Heart left ventricle (tissue), 16 donors: ENCODE measurements around the gene LMAN2. TPM values are rescaled to one million over a fixed set of nuclear protein-coding genes. Genes with fewer than 3 reads are reported as not detected.

ENCODE experiments used
- ATAC-seq, 4 donors: fragments of 200-7000 bp; cut with Tn5 transposase; one replicate each; pipeline ENCODE4 v1.9.1; 2020 to 2022; ENCODE audit warnings: moderate library complexity in 4 of 4, mild to moderate bottlenecking in 3 of 4, moderate number of reproducible peaks in 1 of 4
- DNase-seq, 5 donors: peaks; one replicate each; pipeline ENCODE4 v3.0.0-alpha.2; 2020
- H3K27ac ChIP-seq, 12 donors: fragments of 200-600 bp; sonication (generic) in 4 of 12; one replicate each; pipeline versions ENCODE4 v1.5.0 to v1.8.0; 2016 to 2022; ENCODE audit warnings: mild to moderate bottlenecking in 2 of 12
- H3K27me3 ChIP-seq, 9 donors: fragments of 200-600 bp; sonication (generic) in 2 of 9; one replicate each; pipeline versions ENCODE4 v1.5.1 to v1.8.0; 2016 to 2022; ENCODE audit warnings: mild to moderate bottlenecking in 3 of 9
- H3K36me3 ChIP-seq, 9 donors: fragments of 200-600 bp; sonication (generic) in 2 of 9; one replicate each; pipeline versions ENCODE4 v1.5.0 to v1.8.0; 2018 to 2022; ENCODE audit warnings: mild to moderate bottlenecking in 2 of 9
- H3K4me1 ChIP-seq, 12 donors: fragments of 200-600 bp; sonication (generic) in 4 of 12; one replicate each; pipeline versions ENCODE4 v1.5.0 to v1.8.0; 2016 to 2022; ENCODE audit warnings: mild to moderate bottlenecking in 3 of 12
- H3K4me3 ChIP-seq, 12 donors: fragments of 200-600 bp; sonication (generic) in 4 of 12; one replicate each; pipeline versions ENCODE4 v1.5.0 to v1.8.0; 2017 to 2022; ENCODE audit warnings: mild to moderate bottlenecking in 9 of 12, moderate library complexity in 4 of 12
- H3K9me3 ChIP-seq, 12 donors: fragments of 200-600 bp; sonication (generic) in 4 of 12; one replicate each; pipeline versions ENCODE4 v1.5.0 to v1.8.0; 2016 to 2022; ENCODE audit warnings: mild to moderate bottlenecking in 1 of 12
- POLR2A ChIP-seq, 2 donors: fragments of 450-650 bp; IDR thresholded peaks; one replicate each; pipeline ENCODE4 v1.6.1; 2017; ENCODE audit warnings: antibody characterized with exemption in 2 of 2, mild to moderate bottlenecking in 2 of 2, moderate library complexity in 2 of 2
- WGBS, 4 donors: extraction: QIAGEN DNeasy Blood & Tissue Kit in 2 of 4; methylation state at CpG; one replicate each; pipeline versions ENCODE4 v1.1.5 to v1.1.7; 2013 to 2018; 5-methylcytosine and 5-hydroxymethylcytosine counted together
- intact Hi-C, 10 donors: fragments of 100-400 bp; cut with DNase I; formaldehyde crosslinking; loops; one replicate each; pipeline versions ENCODE4 v1.11.1 to v1.14.2; 2022
- polyA plus RNA-seq, 2 donors: library from polyadenylated mRNA; stranded (reverse); fragments of 200-250 nt; gene quantifications; one replicate each; pipeline ENCODE4 v1.2.3, GENCODE V29; 2013
- total RNA-seq, 9 donors: library from RNA; depleted of rRNA in 2 of 9; stranded (reverse); fragments of >200 nt in 2 of 9; fragmentation: NEBNext Ultra II Directional in 3 of 9; extraction: Animal tissue kit (Norgen Biotek cat#: 25700) in 3 of 9; gene quantifications; one replicate each; pipeline versions ENCODE4 v1.1.0 to v1.2.4, GENCODE V29; 2016 to 2023
- TF ChIP-seq, protein P1 (sequence below), 12 donors: fragments of 200-600 bp; sonication (generic) in 4 of 12; IDR thresholded peaks; one replicate each; pipeline versions ENCODE4 v1.5.0 to v1.8.0; 2018 to 2022; ENCODE audit warnings: antibody characterized with exemption in 12 of 12, mild to moderate bottlenecking in 5 of 12
- donor health status: ischemic (EF 13 %, LVEDD 7.1; RV severe dilation, severe dysfunction).
- donor health status: healthy with polysubstance abuse.
- donor health status: DM: no; HTN: yes; CAD: no.
- donor health status: DM: no; HTN: no; CAD: no.
- donor health status: ischemic (EF 25% LVEDD 6.9; RV normal size, moderate dysfunction).
- donor health status: ischemic (EF 25% LVEDD 5.7; RV mildly dilated, moderate dysfunction).
- donor health status: healthy.
- donor health status: DM: yes; HTN: yes; CAD: no.
- donor health status: ischemic (EF 35%, LVEDD 5.7; RV mildly dilated, moderate dysfunction).
- donor health status: nonischemic (EF 11% LVEDD 7.7; RV severe dilation, severe dysfunction).
- donor health status: DM: yes; HTN: yes; CAD: no.
- donor health status: PGD.
- donor health status: ischemic (EF 29% LVEDD 5.4; RV normal size, mild dysfunction).
- donor health status: nonischemic (EF 23%, LVEDD 6.1; RV moderate dilation, normal function).

Gene LMAN2
- total and polyA plus RNA-seq, 11 donors, result 43.3 to 313 (median 63.6) TPM

- WGBS, 4 donors, result 44 to 52% (median 49%) methylated on average over 11 to 37 of the region's 37 CpGs
- H3K9me3 ChIP-seq, result no peaks in the 10 kb centered on the region
- H3K36me3 ChIP-seq, result no peaks in the 10 kb centered on the region
- H3K4me1 ChIP-seq, result peaks cover 0 to 79% (median 16%) of the 10 kb centered on the region in 12 donors
- ATAC-seq (peak in 3 of 4 donors; percentile 50 to 66 (median 64)), DNase-seq (peak in 2 of 5 donors; percentile 38 to 75)
- intact Hi-C loops, result loop anchor here in 1 of 10 donors (5.0 kb wide), 1 partner anchor 40 kb away; no protein-coding TSS in a partner anchor
- peak within 1 kb of the TSS in 5 of 12 donors; percentile 34 to 88 (median 42) for H3K27ac ChIP-seq
- TF ChIP-seq, protein P1, sequence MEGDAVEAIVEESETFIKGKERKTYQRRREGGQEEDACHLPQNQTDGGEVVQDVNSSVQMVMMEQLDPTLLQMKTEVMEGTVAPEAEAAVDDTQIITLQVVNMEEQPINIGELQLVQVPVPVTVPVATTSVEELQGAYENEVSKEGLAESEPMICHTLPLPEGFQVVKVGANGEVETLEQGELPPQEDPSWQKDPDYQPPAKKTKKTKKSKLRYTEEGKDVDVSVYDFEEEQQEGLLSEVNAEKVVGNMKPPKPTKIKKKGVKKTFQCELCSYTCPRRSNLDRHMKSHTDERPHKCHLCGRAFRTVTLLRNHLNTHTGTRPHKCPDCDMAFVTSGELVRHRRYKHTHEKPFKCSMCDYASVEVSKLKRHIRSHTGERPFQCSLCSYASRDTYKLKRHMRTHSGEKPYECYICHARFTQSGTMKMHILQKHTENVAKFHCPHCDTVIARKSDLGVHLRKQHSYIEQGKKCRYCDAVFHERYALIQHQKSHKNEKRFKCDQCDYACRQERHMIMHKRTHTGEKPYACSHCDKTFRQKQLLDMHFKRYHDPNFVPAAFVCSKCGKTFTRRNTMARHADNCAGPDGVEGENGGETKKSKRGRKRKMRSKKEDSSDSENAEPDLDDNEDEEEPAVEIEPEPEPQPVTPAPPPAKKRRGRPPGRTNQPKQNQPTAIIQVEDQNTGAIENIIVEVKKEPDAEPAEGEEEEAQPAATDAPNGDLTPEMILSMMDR (IDR thresholded peaks at IDR 0.05), result no peak
- no peak for TF ChIP-seq POLR2A (IDR thresholded peaks at IDR 0.05)
- H3K4me3 ChIP-seq, result peak within 1 kb of the TSS in 9 of 12 donors; percentile 17 to 73 (median 44)
- H3K27me3 ChIP-seq, result no peaks in the 10 kb centered on the region
Observed at GRCh38 chr5:177357459-177358351, 6.2 kb upstream of the LMAN2 start, which contains the start of gene RGS14. RGS14 (plus strand) TSS chr5:177357924; CDS start chr5:177358025, 101 bp downstream.

GRCh38 chr5:177357146-177357458 is 5.6 kb upstream of the LMAN2 start:
- Histone ChIP-seq H3K36me3 (no peaks in the 10 kb centered on the region), H3K4me3 (peak overlapping the region in 1 of 12 donors; percentile 73)

GRCh38 chr5:177356746-177357145 is 5.3 kb upstream of the LMAN2 start:
- no peak for TF ChIP-seq POLR2A (IDR thresholded peaks at IDR 0.05)
- TF ChIP-seq, protein P1 (IDR thresholded peaks at IDR 0.05), result no peak
- Histone ChIP-seq H3K27me3 (no peaks in the 10 kb centered on the region), H3K36me3 (no peaks in the 10 kb centered on the region), H3K9me3 (no peaks in the 10 kb centered on the region), H3K27ac (no peak overlapping the region), H3K4me3 (no peak overlapping the region), H3K4me1 (peaks cover 0 to 77% (median 18%) of the 10 kb centered on the region in 12 donors)
- DNase-seq (peak in 1 of 5 donors; percentile 12), ATAC-seq (no peak)
- intact Hi-C loops, result loop anchor here in 1 of 10 donors (5.0 kb wide), 1 partner anchor 39 kb away; no protein-coding TSS in a partner anchor
- WGBS, 4 donors, result 61 to 73% (median 70%) methylated on average over 3 of the region's 3 CpGs

More at GRCh38 chr5:177357146-177357458, 5.6 kb upstream of the LMAN2 start:
- TF ChIP-seq POLR2A (IDR thresholded peaks at IDR 0.05), result no peak
- TF ChIP-seq, protein P1 (IDR thresholded peaks at IDR 0.05), result no peak
- WGBS, 4 donors, result 73 to 96% (median 86%) methylated on average over 3 to 5 of the region's 5 CpGs
- Histone ChIP-seq H3K27ac (peak overlapping the region in 1 of 12 donors; percentile 88), H3K4me1 (peaks cover 0 to 77% (median 16%) of the 10 kb centered on the region in 12 donors), H3K27me3 (no peaks in the 10 kb centered on the region), H3K9me3 (no peaks in the 10 kb centered on the region)
- ATAC-seq (no peak), DNase-seq (no peak)
- intact Hi-C loops, result loop anchor here in 1 of 10 donors (5.0 kb wide), 1 partner anchor 40 kb away; no protein-coding TSS in a partner anchor

GRCh38 chr5:177355868-177356168 is 4.3 kb upstream of the LMAN2 start:
- WGBS, 4 donors, result 15 to 25% (median 16%) methylated on average over 1 of the region's 1 CpG
- no peak for DNase-seq
- H3K4me1 ChIP-seq, result peaks cover 0 to 69% (median 20%) of the 10 kb centered on the region in 12 donors
- no peak overlapping the region for H3K4me3 ChIP-seq
- no peaks in the 10 kb centered on the region for H3K36me3 ChIP-seq
- no peaks in the 10 kb centered on the region for H3K27me3 ChIP-seq
- no peak overlapping the region for H3K27ac ChIP-seq
- intact Hi-C loops, result loop anchor here in 1 of 10 donors (5.0 kb wide), 1 partner anchor 39 kb away; no protein-coding TSS in a partner anchor
- no peak for ATAC-seq
- no peaks in the 10 kb centered on the region for H3K9me3 ChIP-seq
- TF ChIP-seq POLR2A (IDR thresholded peaks at IDR 0.05), result no peak
- TF ChIP-seq, protein P1 (IDR thresholded peaks at IDR 0.05), result no peak
